GM12872 (cell line): ENCODE data around the gene PID1.

ENCODE experiments used
- CTCF ChIP-seq: IDR thresholded peaks from 3 replicates; pipeline ENCODE4 v1.5.1; 2011; ENCODE audit warnings: low read depth, mild to moderate bottlenecking, low read length, moderate library complexity; ENCODE audit not compliant: insufficient read depth

PID1 gene

GRCh38 chr2:229201521-229201920 lies 69.6 kb downstream of the PID1 start:
- no peak for TF ChIP-seq CTCF

GRCh38 chr2:229199267-229199666 lies 71.8 kb downstream of the PID1 start:
- TF ChIP-seq CTCF = no peak

DNA sequence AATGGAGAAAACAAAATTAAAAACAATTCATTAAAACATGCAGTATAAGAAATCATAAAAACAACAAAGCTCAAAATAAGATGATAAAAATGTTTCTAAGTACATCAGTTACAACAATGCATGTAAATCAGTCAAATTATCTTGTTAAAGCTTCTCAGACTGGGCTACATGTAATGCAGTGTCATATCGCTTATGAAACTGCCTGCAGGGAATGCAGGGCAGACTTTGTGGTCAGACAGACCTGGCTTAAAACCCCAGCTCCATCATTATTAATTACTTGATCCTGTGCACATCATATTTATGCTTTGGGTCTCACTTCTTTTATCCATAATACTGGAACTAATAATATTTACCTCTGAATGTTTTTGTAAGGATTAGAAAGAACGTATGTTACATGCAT lies 74.6 kb downstream of the PID1 start:
- no peak for TF ChIP-seq CTCF

DNA sequence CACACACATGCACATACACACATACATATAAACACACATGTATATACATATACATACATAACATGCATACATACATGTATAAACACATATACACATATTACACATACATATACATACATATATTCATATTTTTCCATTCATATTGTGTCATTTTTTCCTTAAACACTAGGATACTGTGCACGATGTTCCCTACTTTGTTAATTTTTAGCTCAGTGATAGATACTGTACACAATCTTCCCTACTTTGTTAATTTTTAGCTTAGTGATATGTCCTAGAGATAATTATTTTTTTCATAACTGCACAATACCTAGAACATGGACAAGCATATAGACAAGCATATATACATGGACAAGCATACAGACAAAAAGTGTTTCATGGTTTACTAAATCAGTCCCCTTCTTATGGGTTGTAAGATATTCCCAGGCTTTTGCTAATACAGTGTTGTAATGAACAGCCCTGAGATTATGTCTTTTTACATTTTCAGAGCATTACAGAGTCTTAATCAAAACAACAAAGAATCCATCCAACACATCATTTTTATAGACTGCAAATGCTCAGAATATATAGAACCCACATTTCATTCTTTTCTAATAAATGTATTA lies 75.6 kb downstream of the PID1 start:
- no peak for TF ChIP-seq CTCF

DNA sequence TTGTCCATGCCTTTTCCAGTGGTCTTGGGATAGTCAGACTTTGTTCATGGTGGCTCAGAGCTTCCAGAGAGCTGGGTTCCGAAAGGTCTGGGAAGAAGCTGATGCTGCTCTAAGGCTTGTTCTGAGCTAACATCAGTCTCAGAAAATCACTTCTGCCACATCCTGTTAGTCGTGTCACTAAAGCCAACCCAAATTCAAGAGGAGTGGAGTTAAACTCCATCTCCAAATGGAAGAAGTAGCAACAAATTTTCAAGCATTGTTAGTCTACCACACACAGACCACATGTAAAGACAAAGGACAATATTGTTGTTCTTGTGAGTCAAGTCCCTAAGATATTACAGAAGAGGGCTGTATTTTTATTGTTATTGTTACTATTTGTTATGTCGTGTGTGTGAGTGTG lies 77.8 kb downstream of the PID1 start:
- no peak for TF ChIP-seq CTCF

GRCh38 chr2:229191413-229191812 lies 79.7 kb downstream of the PID1 start:
- no peak for TF ChIP-seq CTCF

DNA sequence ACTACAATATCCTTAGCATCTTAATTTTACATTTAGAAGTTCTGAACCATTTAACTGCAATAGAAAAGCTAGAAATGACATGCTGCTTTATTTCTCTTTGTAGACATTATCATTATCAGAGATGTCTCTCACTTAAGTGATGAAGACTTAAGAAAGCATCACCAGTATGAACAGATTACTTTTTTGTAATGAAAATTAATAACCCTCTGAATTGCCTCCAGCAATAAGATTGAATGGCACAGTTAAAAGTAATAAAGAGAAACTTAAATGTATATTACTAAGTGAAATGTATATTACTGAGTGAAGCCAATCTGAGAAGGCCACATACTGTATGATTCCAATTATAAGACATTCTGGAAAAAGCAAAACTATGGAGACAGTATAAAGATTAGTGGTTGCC lies 89.4 kb downstream of the PID1 start:
- no peak for TF ChIP-seq CTCF
